ENCODE measurements around the gene TOMM40L.
A peak's percentile ranks its signal among the peaks of the same experiment; 100 is the strongest.

TOMM40L gene

DNA sequence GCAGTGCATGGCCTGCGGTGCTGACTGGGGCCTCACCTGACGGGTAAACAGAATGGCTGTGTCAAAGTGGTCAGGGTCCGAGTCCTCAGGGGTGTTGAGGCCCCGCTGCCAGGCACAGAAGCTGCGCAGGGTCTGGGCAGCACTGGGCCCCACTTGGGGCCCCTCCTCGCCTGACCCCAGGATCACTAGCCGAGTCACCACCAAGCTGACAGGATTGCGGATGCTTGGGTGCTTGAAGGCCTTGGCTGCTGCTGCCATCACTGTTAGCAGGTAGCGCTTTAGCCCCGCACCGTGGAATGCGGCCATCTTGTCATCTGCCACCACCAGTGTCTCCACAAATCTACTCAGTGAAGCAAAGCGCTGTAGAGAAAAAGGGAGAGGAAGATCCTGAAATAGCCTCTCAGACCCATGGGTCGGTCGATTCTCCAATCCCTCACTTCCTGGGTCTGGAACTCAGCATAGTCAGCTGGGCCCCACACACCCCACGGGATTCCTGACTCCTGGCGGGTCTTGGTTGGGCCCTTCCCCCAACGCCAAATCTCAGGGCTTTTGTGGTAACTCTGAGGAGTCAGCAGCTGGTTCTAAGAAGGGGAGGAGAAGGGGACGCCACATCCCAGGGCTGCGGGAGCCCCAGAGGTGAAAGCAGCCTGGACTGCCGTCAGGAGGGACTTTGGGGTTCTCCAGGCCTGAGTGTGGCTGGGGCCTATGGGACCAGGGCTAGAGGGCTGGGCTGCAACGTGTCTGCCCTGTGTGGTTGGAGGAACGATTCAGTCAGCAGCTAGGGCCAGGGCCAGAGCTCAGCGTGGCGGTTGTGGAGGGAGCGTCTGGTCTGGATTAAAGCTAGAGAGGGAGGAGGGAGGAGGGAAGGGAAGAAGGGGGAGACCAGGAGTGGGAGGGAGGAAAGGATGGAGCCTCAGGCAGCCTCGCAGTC lies 29.1 kb upstream of the TOMM40L start:
- H3K36me3 ChIP-seq (ENCODE audit: control insufficient read depth in 1 of 2, insufficient read depth in 2 of 2, low read length in 2 of 2) = no peaks in the 10 kb centered on the region
- H3K9me3 ChIP-seq (ENCODE audit: control insufficient read depth in 1 of 2, low read length in 2 of 2) = no peaks in the 10 kb centered on the region
- H3K4me3 ChIP-seq (ENCODE audit: low read depth in 1 of 2, low read length in 2 of 2) = peak overlapping the region; percentile 31 to 50
- peaks cover 48 to 61% of the 10 kb centered on the region in 2 donors for H3K4me1 ChIP-seq (ENCODE audit: control insufficient read depth in 1 of 2, insufficient read depth in 2 of 2, low read length in 2 of 2)
- no peaks in the 10 kb centered on the region for H3K27me3 ChIP-seq (ENCODE audit: control insufficient read depth in 1 of 2, insufficient read depth in 2 of 2, low read length in 2 of 2)
- peak overlapping the region; percentile 64 for H3K27ac ChIP-seq (ENCODE audit: low read depth, low read length)
- peak overlapping the region; percentile 32 to 36 for H3K9ac ChIP-seq (ENCODE audit: low read depth in 1 of 2, low read length in 2 of 2)

GRCh38 chr1:161197560-161198193 lies 28.2 kb upstream of the TOMM40L start:
- H3K4me3 ChIP-seq (ENCODE audit: low read depth in 1 of 2, low read length in 2 of 2) = peak overlapping the region; percentile 42 to 50
- H3K36me3 ChIP-seq (ENCODE audit: control insufficient read depth in 1 of 2, insufficient read depth in 2 of 2, low read length in 2 of 2) = no peaks in the 10 kb centered on the region
- peak overlapping the region; percentile 36 to 38 for H3K9ac ChIP-seq (ENCODE audit: low read depth in 1 of 2, low read length in 2 of 2)
- no peaks in the 10 kb centered on the region for H3K9me3 ChIP-seq (ENCODE audit: control insufficient read depth in 1 of 2, low read length in 2 of 2)
- no peaks in the 10 kb centered on the region for H3K27me3 ChIP-seq (ENCODE audit: control insufficient read depth in 1 of 2, insufficient read depth in 2 of 2, low read length in 2 of 2)
- peak overlapping the region; percentile 64 for H3K27ac ChIP-seq (ENCODE audit: low read depth, low read length)
- H3K4me1 ChIP-seq (ENCODE audit: control insufficient read depth in 1 of 2, insufficient read depth in 2 of 2, low read length in 2 of 2) = peaks cover 49 to 62% of the 10 kb centered on the region in 2 donors

GRCh38 chr1:161198194-161198896 lies 27.5 kb upstream of the TOMM40L start:
- peak overlapping the region; percentile 42 to 50 for H3K4me3 ChIP-seq (ENCODE audit: low read depth in 1 of 2, low read length in 2 of 2)
- H3K4me1 ChIP-seq (ENCODE audit: control insufficient read depth in 1 of 2, insufficient read depth in 2 of 2, low read length in 2 of 2) = peaks cover 46 to 59% of the 10 kb centered on the region in 2 donors
- no peaks in the 10 kb centered on the region for H3K27me3 ChIP-seq (ENCODE audit: control insufficient read depth in 1 of 2, insufficient read depth in 2 of 2, low read length in 2 of 2)
- peaks cover 0 to 1% of the 10 kb centered on the region in 2 donors for H3K36me3 ChIP-seq (ENCODE audit: control insufficient read depth in 1 of 2, insufficient read depth in 2 of 2, low read length in 2 of 2)
- H3K9ac ChIP-seq (ENCODE audit: low read depth in 1 of 2, low read length in 2 of 2) = peak overlapping the region; percentile 36 to 38
- peak overlapping the region; percentile 65 for H3K27ac ChIP-seq (ENCODE audit: low read depth, low read length)
- no peaks in the 10 kb centered on the region for H3K9me3 ChIP-seq (ENCODE audit: control insufficient read depth in 1 of 2, low read length in 2 of 2)

DNA sequence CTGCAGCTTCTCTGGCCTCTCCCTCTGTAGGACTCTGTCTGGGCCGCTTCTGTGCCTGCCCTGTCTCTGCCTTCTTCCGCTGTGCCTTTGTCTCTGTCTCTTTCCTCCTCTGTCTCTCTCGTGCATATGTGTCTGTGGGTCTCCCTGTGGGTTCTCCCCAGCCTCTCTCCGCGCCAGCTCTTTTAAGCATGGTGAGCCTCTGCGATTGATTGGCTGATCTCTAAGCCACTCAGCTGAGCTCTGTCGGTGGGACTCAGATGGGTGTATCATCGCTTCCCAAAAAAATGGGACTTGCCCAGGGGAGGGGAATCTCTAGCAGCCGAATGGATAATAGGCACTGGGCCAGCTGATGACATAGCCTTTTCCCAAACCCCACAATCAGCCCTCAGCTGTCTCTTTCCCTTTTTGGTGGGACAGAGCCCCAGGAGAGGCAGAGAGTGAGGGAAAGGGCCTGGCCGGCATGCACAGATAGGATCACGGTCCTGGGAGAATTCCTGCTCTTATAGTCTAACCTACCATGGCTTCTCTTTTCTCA lies 26.9 kb upstream of the TOMM40L start, which contains the start of gene ADAMTS4:
ADAMTS4 (minus strand) TSS at position 158 of the 535 bp plus-strand sequence. CDS start 427 bp downstream, outside the sequence.
- Histone ChIP-seq H3K36me3 (ENCODE audit: control insufficient read depth in 1 of 2, insufficient read depth in 2 of 2, low read length in 2 of 2) (peaks cover 4 to 7% of the 10 kb centered on the region in 2 donors), H3K9me3 (ENCODE audit: control insufficient read depth in 1 of 2, low read length in 2 of 2) (no peaks in the 10 kb centered on the region), H3K4me1 (ENCODE audit: control insufficient read depth in 1 of 2, insufficient read depth in 2 of 2, low read length in 2 of 2) (peaks cover 52 to 63% of the 10 kb centered on the region in 2 donors), H3K9ac (ENCODE audit: low read depth in 1 of 2, low read length in 2 of 2) (peak within 1 kb of the TSS; percentile 38 to 40), H3K27ac (ENCODE audit: low read depth, low read length) (peak within 1 kb of the TSS; percentile 97), H3K27me3 (ENCODE audit: control insufficient read depth in 1 of 2, insufficient read depth in 2 of 2, low read length in 2 of 2) (no peaks in the 10 kb centered on the region), H3K4me3 (ENCODE audit: low read depth in 1 of 2, low read length in 2 of 2) (peak within 1 kb of the TSS; percentile 42 to 50)

GRCh38 chr1:161199506-161200139 lies 26.2 kb upstream of the TOMM40L start:
- H3K4me1 ChIP-seq (ENCODE audit: control insufficient read depth in 1 of 2, insufficient read depth in 2 of 2, low read length in 2 of 2) = peaks cover 57 to 63% of the 10 kb centered on the region in 2 donors

GRCh38 chr1:161200421-161200991 lies 25.4 kb upstream of the TOMM40L start:
- Histone ChIP-seq H3K9me3 (ENCODE audit: control insufficient read depth in 1 of 2, low read length in 2 of 2) (no peaks in the 10 kb centered on the region), H3K27me3 (ENCODE audit: control insufficient read depth in 1 of 2, insufficient read depth in 2 of 2, low read length in 2 of 2) (no peaks in the 10 kb centered on the region), H3K27ac (ENCODE audit: low read depth, low read length) (peak overlapping the region; percentile 97), H3K4me3 (ENCODE audit: low read depth in 1 of 2, low read length in 2 of 2) (no peak overlapping the region), H3K4me1 (ENCODE audit: control insufficient read depth in 1 of 2, insufficient read depth in 2 of 2, low read length in 2 of 2) (peaks cover 63% of the 10 kb centered on the region in 2 donors), H3K36me3 (ENCODE audit: control insufficient read depth in 1 of 2, insufficient read depth in 2 of 2, low read length in 2 of 2) (peaks cover 11 to 12% of the 10 kb centered on the region in 2 donors), H3K9ac (ENCODE audit: low read depth in 1 of 2, low read length in 2 of 2) (peak overlapping the region in 1 of 2 donors; percentile 97)

More at GRCh38 chr1:161199506-161200139, 26.2 kb upstream of the TOMM40L start:
- peak overlapping the region in 1 of 2 donors; percentile 40 for H3K9ac ChIP-seq (ENCODE audit: low read depth in 1 of 2, low read length in 2 of 2)
- no peaks in the 10 kb centered on the region for H3K9me3 ChIP-seq (ENCODE audit: control insufficient read depth in 1 of 2, low read length in 2 of 2)
- H3K27me3 ChIP-seq (ENCODE audit: control insufficient read depth in 1 of 2, insufficient read depth in 2 of 2, low read length in 2 of 2) = no peaks in the 10 kb centered on the region
- H3K4me3 ChIP-seq (ENCODE audit: low read depth in 1 of 2, low read length in 2 of 2) = no peak overlapping the region
- H3K36me3 ChIP-seq (ENCODE audit: control insufficient read depth in 1 of 2, insufficient read depth in 2 of 2, low read length in 2 of 2) = peaks cover 7 to 11% of the 10 kb centered on the region in 2 donors
- peak overlapping the region; percentile 97 for H3K27ac ChIP-seq (ENCODE audit: low read depth, low read length)

- Histone ChIP-seq H3K4me1 (ENCODE audit: control insufficient read depth in 1 of 2, insufficient read depth in 2 of 2, low read length in 2 of 2) (peaks cover 59 to 65% of the 10 kb centered on the region in 2 donors), H3K36me3 (ENCODE audit: control insufficient read depth in 1 of 2, insufficient read depth in 2 of 2, low read length in 2 of 2) (peaks cover 13 to 17% of the 10 kb centered on the region in 2 donors), H3K4me3 (ENCODE audit: low read depth in 1 of 2, low read length in 2 of 2) (peak overlapping the region; percentile 93 to 97), H3K9me3 (ENCODE audit: control insufficient read depth in 1 of 2, low read length in 2 of 2) (no peaks in the 10 kb centered on the region), H3K9ac (ENCODE audit: low read depth in 1 of 2, low read length in 2 of 2) (peak overlapping the region; percentile 81 to 97), H3K27ac (ENCODE audit: low read depth, low read length) (peak overlapping the region; percentile 97), H3K27me3 (ENCODE audit: control insufficient read depth in 1 of 2, insufficient read depth in 2 of 2, low read length in 2 of 2) (no peaks in the 10 kb centered on the region)
These were observed 24.6 kb upstream of the TOMM40L start for GRCh38 chr1:161200992-161201835.

DNA sequence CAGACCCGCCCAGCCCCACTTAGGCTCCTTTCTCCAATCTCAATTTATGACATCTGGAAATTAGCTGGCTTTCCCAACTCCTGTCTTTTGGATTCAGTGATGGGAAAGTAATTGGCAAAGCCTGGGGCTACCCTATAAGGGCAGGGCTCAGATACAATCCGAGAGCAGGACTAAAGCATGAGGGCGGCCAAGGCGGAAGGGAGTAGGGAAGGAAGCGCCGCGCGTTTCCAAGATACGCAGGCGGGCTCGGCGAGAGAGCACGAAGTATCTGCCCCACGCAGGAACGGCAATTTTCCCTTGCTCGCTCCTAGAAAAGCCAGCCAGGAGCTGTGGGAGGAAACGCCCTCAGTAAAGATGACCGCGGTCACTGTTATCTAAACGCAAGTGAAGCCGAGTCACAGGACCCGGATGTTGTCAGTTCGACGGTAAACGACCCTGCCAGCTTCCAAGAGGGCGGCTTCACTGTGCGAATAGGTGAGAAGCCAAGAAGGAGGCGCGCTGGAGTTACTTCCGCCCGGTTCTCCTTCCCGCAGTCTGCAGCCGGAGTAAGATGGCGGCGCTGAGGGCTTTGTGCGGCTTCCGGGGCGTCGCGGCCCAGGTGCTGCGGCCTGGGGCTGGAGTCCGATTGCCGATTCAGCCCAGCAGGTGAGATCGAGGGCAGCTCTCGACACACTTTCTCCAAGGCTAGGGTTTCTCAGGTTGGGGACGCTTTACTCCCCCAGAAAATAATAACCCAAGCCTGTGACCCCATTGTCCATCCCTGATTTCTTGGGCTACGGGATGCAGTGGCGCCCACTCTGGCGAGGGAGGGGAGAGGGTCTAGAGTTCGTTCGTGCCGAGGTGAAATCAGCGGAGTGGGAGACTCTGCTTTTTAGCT lies 23.8 kb upstream of the TOMM40L start, which contains the start of gene NDUFS2:
NDUFS2 (plus strand) TSS at position 532 of the 877 bp plus-strand sequence; CDS start at position 551, 19 bp downstream.
- Histone ChIP-seq H3K4me3 (ENCODE audit: low read depth in 1 of 2, low read length in 2 of 2) (peak within 1 kb of the TSS; percentile 93 to 97), H3K9me3 (ENCODE audit: control insufficient read depth in 1 of 2, low read length in 2 of 2) (no peaks in the 10 kb centered on the region), H3K36me3 (ENCODE audit: control insufficient read depth in 1 of 2, insufficient read depth in 2 of 2, low read length in 2 of 2) (peaks cover 22 to 26% of the 10 kb centered on the region in 2 donors), H3K27ac (ENCODE audit: low read depth, low read length) (peak within 1 kb of the TSS; percentile 97), H3K4me1 (ENCODE audit: control insufficient read depth in 1 of 2, insufficient read depth in 2 of 2, low read length in 2 of 2) (peaks cover 56 to 59% of the 10 kb centered on the region in 2 donors), H3K9ac (ENCODE audit: low read depth in 1 of 2, low read length in 2 of 2) (peak within 1 kb of the TSS; percentile 81 to 97), H3K27me3 (ENCODE audit: control insufficient read depth in 1 of 2, insufficient read depth in 2 of 2, low read length in 2 of 2) (no peaks in the 10 kb centered on the region)
